C4-2B (cell line): Measurements from ENCODE around the gene TMEM254.
"Not testable (repeated sequence)": the region's sequence is repeated elsewhere in the genome, so short reads cannot be mapped to it uniquely, and the experiment has no call there.

Experiments used
- ZFX ChIP-seq: fragments of 450-650 bp; IDR thresholded peaks from 2 replicates; pipeline ENCODE4 v1.6.1; 2017
- TF ChIP-seq, protein P1 (sequence below): fragments of 450-650 bp; conservative IDR thresholded peaks from 2 replicates; pipeline ENCODE4 v1.5.1; 2017; ENCODE audit warnings: mild to moderate bottlenecking

DNA sequence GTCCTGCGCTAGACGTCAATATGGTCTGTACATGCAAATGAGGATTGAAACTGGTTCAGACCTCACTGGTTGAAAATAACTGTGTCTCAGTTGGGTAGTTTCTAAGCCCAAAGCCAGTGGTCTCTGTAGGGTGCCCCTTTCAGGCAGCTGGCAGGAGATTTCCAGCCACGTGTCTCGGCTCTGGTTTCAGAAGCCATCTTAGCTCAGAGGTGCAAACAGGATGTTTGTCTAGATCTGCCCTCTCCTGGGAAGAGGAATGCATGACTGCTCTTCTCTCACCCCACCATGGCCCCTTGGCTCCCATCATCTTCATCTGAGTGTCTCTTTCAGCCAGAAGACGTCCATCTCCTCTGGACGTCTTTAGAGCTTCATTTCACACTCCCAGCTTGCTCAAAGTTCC, 33.5 kb upstream of the TMEM254 start:
- TF ChIP-seq, protein P1, sequence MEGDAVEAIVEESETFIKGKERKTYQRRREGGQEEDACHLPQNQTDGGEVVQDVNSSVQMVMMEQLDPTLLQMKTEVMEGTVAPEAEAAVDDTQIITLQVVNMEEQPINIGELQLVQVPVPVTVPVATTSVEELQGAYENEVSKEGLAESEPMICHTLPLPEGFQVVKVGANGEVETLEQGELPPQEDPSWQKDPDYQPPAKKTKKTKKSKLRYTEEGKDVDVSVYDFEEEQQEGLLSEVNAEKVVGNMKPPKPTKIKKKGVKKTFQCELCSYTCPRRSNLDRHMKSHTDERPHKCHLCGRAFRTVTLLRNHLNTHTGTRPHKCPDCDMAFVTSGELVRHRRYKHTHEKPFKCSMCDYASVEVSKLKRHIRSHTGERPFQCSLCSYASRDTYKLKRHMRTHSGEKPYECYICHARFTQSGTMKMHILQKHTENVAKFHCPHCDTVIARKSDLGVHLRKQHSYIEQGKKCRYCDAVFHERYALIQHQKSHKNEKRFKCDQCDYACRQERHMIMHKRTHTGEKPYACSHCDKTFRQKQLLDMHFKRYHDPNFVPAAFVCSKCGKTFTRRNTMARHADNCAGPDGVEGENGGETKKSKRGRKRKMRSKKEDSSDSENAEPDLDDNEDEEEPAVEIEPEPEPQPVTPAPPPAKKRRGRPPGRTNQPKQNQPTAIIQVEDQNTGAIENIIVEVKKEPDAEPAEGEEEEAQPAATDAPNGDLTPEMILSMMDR, result not testable (repeated sequence)
- TF ChIP-seq ZFX, result not testable (repeated sequence)
